H1 (cell line): ENCODE data around the gene NGEF. TPM values are rescaled to one million over a fixed set of nuclear protein-coding genes. Genes with fewer than 3 reads are reported as not detected.

Experiments used
- CTCF ChIA-PET: fragments of 300-600 bp; sonication (Branson Sonifier 250); formaldehyde crosslinking; loops from one replicate; lab custom pipeline; 2021; ENCODE audit not compliant: partially characterized antibody; lab: Charles Lee
- POLR2A ChIA-PET: fragments of 300-600 bp; sonication (Branson Sonifier 250); formaldehyde crosslinking; loops from one replicate; lab custom pipeline; 2021; ENCODE audit warnings: inconsistent platforms; ENCODE audit not compliant: partially characterized antibody; lab: Charles Lee
- DNase-seq, 2 experiments: peaks; one replicate each; pipeline versions ENCODE4 v3.0.0 to v3.0.0-alpha.2; 2010 to 2022; ENCODE audit warnings: low spot score in 2 of 2, low read depth in 1 of 2, mixed read lengths in 1 of 2
- FAIRE-seq: peaks from 2 replicates; lab custom pipeline; 2011; peaks lifted over from hg19 to GRCh38; lab: Jason Lieb, UNC
- H2AFZ ChIP-seq: 2 replicates; pipeline ENCODE4 v1.8.1; 2012; ENCODE audit warnings: low read length, inconsistent platforms
- H2AK5ac ChIP-seq: 2 replicates; pipeline ENCODE4 v1.6.1; 2013; ENCODE audit warnings: low read depth, low read length
- H2BK120ac ChIP-seq: replicated peaks from 2 replicates; pipeline ENCODE3; 2013; ENCODE audit warnings: low read depth, low read length, inconsistent platforms
- H2BK12ac ChIP-seq: 2 replicates; pipeline ENCODE4 v1.6.1; 2013; ENCODE audit warnings: low read depth, low read length
- H2BK15ac ChIP-seq: 2 replicates; pipeline ENCODE4 v1.6.1; 2013; ENCODE audit warnings: low read length
- H2BK20ac ChIP-seq: 2 replicates; pipeline ENCODE4 v1.6.1; 2013; ENCODE audit warnings: low read length
- H2BK5ac ChIP-seq: 2 replicates; pipeline ENCODE4 v1.6.1; 2013; ENCODE audit warnings: low read depth, low read length
- H3K14ac ChIP-seq: 2 replicates; pipeline ENCODE4 v1.6.1; 2013; ENCODE audit warnings: inconsistent platforms; ENCODE audit not compliant: insufficient read length
- H3K18ac ChIP-seq: 2 replicates; pipeline ENCODE4 v1.6.1; 2013; ENCODE audit warnings: low read length; ENCODE audit errors: extremely low read depth
- H3K23ac ChIP-seq: 2 replicates; pipeline ENCODE4 v1.6.1; 2013; ENCODE audit warnings: inconsistent platforms; ENCODE audit not compliant: insufficient read length
- H3K23me2 ChIP-seq: 2 replicates; pipeline ENCODE4 v1.6.1; 2013; ENCODE audit warnings: low read depth, low read length
- H3K27ac ChIP-seq: 2 replicates; pipeline ENCODE4 v1.6.1; 2011; ENCODE audit warnings: low read depth, low read length, inconsistent platforms
- H3K27me3 ChIP-seq, 4 experiments: replicated peaks in 1 of 4; 1 replicate in 1 of 4; 2 replicates in 3 of 4; pipeline versions ENCODE4 v1.6.1 to v1.8.1; 2011 to 2013; ENCODE audit warnings: low read length in 3 of 4, mild to moderate bottlenecking in 3 of 4, inconsistent platforms in 2 of 4, mixed read lengths in 2 of 4, moderate library complexity in 1 of 4; ENCODE audit not compliant: control insufficient read depth in 3 of 4, insufficient read depth in 3 of 4; ENCODE audit errors: extremely low read depth in 1 of 4
- H3K36me3 ChIP-seq, 4 experiments: 2 replicates each; pipeline versions ENCODE4 v1.6.1 to v1.8.1; 2011 to 2013; ENCODE audit warnings: mild to moderate bottlenecking in 4 of 4, low read length in 3 of 4, moderate library complexity in 2 of 4, control low read depth in 1 of 4, inconsistent platforms in 1 of 4; ENCODE audit not compliant: insufficient read depth in 4 of 4, control insufficient read depth in 2 of 4
- H3K4ac ChIP-seq: replicated peaks from 2 replicates; pipeline ENCODE3; 2013; ENCODE audit warnings: low read length, low read depth, mixed read lengths, inconsistent platforms; ENCODE audit not compliant: insufficient read length
- H3K4me1 ChIP-seq, 4 experiments: replicated peaks in 1 of 4; 1 replicate in 1 of 4; 2 replicates in 3 of 4; pipeline versions ENCODE4 v1.6.1 to v1.8.1; 2011 to 2013; ENCODE audit warnings: low read length in 3 of 4, inconsistent platforms in 2 of 4, mixed read lengths in 1 of 4; ENCODE audit not compliant: insufficient read depth in 4 of 4, control insufficient read depth in 3 of 4
- H3K4me2 ChIP-seq, 2 experiments: 2 replicates each; pipeline versions ENCODE4 v1.6.1 to v1.8.1; 2011 to 2013; ENCODE audit warnings: low read depth in 2 of 2, low read length in 2 of 2, control low read depth in 1 of 2, inconsistent platforms in 1 of 2, mild to moderate bottlenecking in 1 of 2; ENCODE audit not compliant: insufficient read depth in 1 of 2
- H3K4me3 ChIP-seq, 4 experiments: fragments of 200-600, 300-600 bp in 1 of 4; sonication (generic), shearing (Covaris generic), sonication (Bioruptor Twin) in 1 of 4; 2 replicates each; pipeline versions ENCODE4 v1.5.1 to v1.8.1; 2011 to 2016; ENCODE audit warnings: low read length in 4 of 4, low read depth in 3 of 4, control low read depth in 2 of 4, inconsistent platforms in 2 of 4, mild to moderate bottlenecking in 2 of 4, mixed read lengths in 1 of 4, moderate library complexity in 1 of 4; ENCODE audit not compliant: insufficient read depth in 2 of 4; ENCODE audit errors: extremely low read depth in 1 of 4
- H3K56ac ChIP-seq: replicated peaks from 2 replicates; pipeline ENCODE3; 2013; ENCODE audit warnings: low read depth, mild to moderate bottlenecking, mixed read lengths, low read length, inconsistent platforms; ENCODE audit not compliant: insufficient read length
- H3K79me1 ChIP-seq: 2 replicates; pipeline ENCODE4 v1.6.1; 2013; ENCODE audit warnings: low read depth, low read length, control low read depth
- H3K79me2 ChIP-seq, 2 experiments: 2 replicates each; pipeline versions ENCODE4 v1.6.1 to v1.8.1; 2012 to 2013; ENCODE audit warnings: low read length in 2 of 2, mild to moderate bottlenecking in 2 of 2, inconsistent platforms in 1 of 2; ENCODE audit not compliant: insufficient read depth in 2 of 2, control insufficient read depth in 1 of 2
- H3K9ac ChIP-seq, 4 experiments: replicated peaks in 1 of 4; 1 replicate in 1 of 4; 2 replicates in 3 of 4; pipeline versions ENCODE4 v1.6.1 to v1.8.1; 2011 to 2013; ENCODE audit warnings: low read depth in 3 of 4, low read length in 3 of 4, control low read depth in 2 of 4, mild to moderate bottlenecking in 2 of 4, moderate library complexity in 2 of 4, inconsistent platforms in 1 of 4; ENCODE audit errors: extremely low read depth in 1 of 4
- H3K9me3 ChIP-seq, 2 experiments: 2 replicates each; pipeline versions ENCODE4 v1.6.1 to v1.8.1; 2012 to 2013; ENCODE audit warnings: mild to moderate bottlenecking in 2 of 2, moderate library complexity in 2 of 2, control low read depth in 1 of 2, inconsistent platforms in 1 of 2, low read depth in 1 of 2, low read length in 1 of 2, mixed read lengths in 1 of 2; ENCODE audit not compliant: insufficient read depth in 2 of 2
- H4K20me1 ChIP-seq, 2 experiments: replicated peaks in 1 of 2; 2 replicates each; pipeline versions ENCODE3 to v1.8.1; 2011 to 2013; ENCODE audit warnings: inconsistent platforms in 2 of 2, low read length in 2 of 2, mild to moderate bottlenecking in 1 of 2; ENCODE audit not compliant: insufficient read depth in 2 of 2, control insufficient read depth in 1 of 2
- H4K5ac ChIP-seq: 2 replicates; pipeline ENCODE4 v1.6.1; 2013; ENCODE audit warnings: low read length, low read depth, mixed read lengths, inconsistent platforms; ENCODE audit not compliant: insufficient read length
- H4K8ac ChIP-seq: 2 replicates; pipeline ENCODE4 v1.8.0; 2013; ENCODE audit warnings: mild to moderate bottlenecking, moderate library complexity, low read length, inconsistent platforms; ENCODE audit not compliant: insufficient read depth; ENCODE audit errors: extremely low read depth
- H4K91ac ChIP-seq: replicated peaks from 2 replicates; pipeline ENCODE3; 2013; ENCODE audit warnings: low read length, mixed read lengths, inconsistent platforms; ENCODE audit not compliant: insufficient read length
- RBBP5 ChIP-seq: IDR thresholded peaks from 2 replicates; pipeline ENCODE4 v1.7.1; 2012; ENCODE audit warnings: low read depth, mild to moderate bottlenecking, inconsistent platforms, low read length, moderate library complexity, borderline replicate concordance
- RFX5 ChIP-seq: IDR thresholded peaks from 2 replicates; pipeline ENCODE4 v1.6.1; 2011; ENCODE audit warnings: low read depth, low read length, improper control_type of control experiment, borderline replicate concordance
- SP2 ChIP-seq: IDR thresholded peaks from 2 replicates; pipeline ENCODE4 v1.6.1; 2012; ENCODE audit warnings: mild to moderate bottlenecking, low read length, inconsistent platforms
- SUZ12 ChIP-seq: fragments of 200-600 bp; sonication (generic); IDR thresholded peaks from 2 replicates; pipeline ENCODE4 v1.6.1; 2012; ENCODE audit warnings: mild to moderate bottlenecking, inconsistent platforms, low read length, moderate library complexity, mixed read lengths
- TEAD4 ChIP-seq: IDR thresholded peaks from 2 replicates; pipeline ENCODE4 v1.6.1; 2012; ENCODE audit warnings: low read depth, low read length, inconsistent platforms, mixed read lengths
- USF2 ChIP-seq: IDR thresholded peaks from 2 replicates; pipeline ENCODE4 v1.6.1; 2011; ENCODE audit warnings: low read length, improper control_type of control experiment
- WGBS, 2 experiments: shearing (Covaris generic) in 1 of 2; methylation state at CpG; one replicate each; pipeline versions ENCODE4 v1.1.6 to v1.1.7; 2013 to 2015; ENCODE audit warnings: low lambda C conversion rate in 2 of 2, mixed read lengths in 2 of 2, inconsistent platforms in 1 of 2, low coverage in 1 of 2, missing lambda C conversion rate in 1 of 2; ENCODE audit not compliant: insufficient replicate concordance in 2 of 2, insufficient coverage in 1 of 2, insufficient read length in 1 of 2; ENCODE audit errors: extremely low coverage in 1 of 2, missing lambda C conversion rate in 1 of 2; 5-methylcytosine and 5-hydroxymethylcytosine counted together
- polyA plus RNA-seq, 7 experiments: library from polyadenylated mRNA; depleted of rRNA in 3 of 7; stranded (reverse) in 5 of 7; unstranded in 2 of 7; fragments of >200 nt in 5 of 7; fragments of 200-250 nt in 2 of 7; gene quantifications; 1 replicate in 5 of 7; 2 replicates in 1 of 7; 4 replicates in 1 of 7; pipeline versions ENCODE4 v1.2.1 to v1.2.3, GENCODE V29; 2011 to 2013; ENCODE audit warnings: missing spikeins in 2 of 7, mixed read lengths in 2 of 7
- total RNA-seq: library from RNA; stranded (reverse); fragmentation: NEBNext Ultra II Directional; extraction: Animal tissue kit (Norgen Biotek cat#: 25700); gene quantifications from 2 replicates; pipeline ENCODE4 v1.2.1, GENCODE V29; 2021

The NGEF gene
- total and polyA plus RNA-seq, 2 of the 8 experiments (the other 6 are each of a cell fraction or from before 2014, with no cell fraction given), result 2.7 to 3.2 TPM

- H2BK20ac ChIP-seq, result no peak overlapping the region
- FAIRE-seq (no peak), DNase-seq (no peak)
- no peaks in the 10 kb centered on the region for H3K9me3 ChIP-seq
- 92% methylated on average over 19 of the region's 19 CpGs; no CpG with 5 or more reads in 1 of the 2 experiments for WGBS, 2 experiments
- H3K23me2 ChIP-seq, result peaks cover 10% of the 10 kb centered on the region; the same call in 1 of the 2 replicates
- CTCF ChIA-PET, result interaction anchor here (0.5 to 1.7 kb wide), 5 partner anchors 11 to 133 kb away, joined by 3 to 4 read pairs (median 3); no protein-coding TSS in a partner anchor
- peaks cover 0 to 2% of the 10 kb centered on the region in 2 experiments for H4K20me1 ChIP-seq
- POLR2A ChIA-PET, result no interaction called here
- H3K14ac ChIP-seq, result no peak overlapping the region
- no peak overlapping the region for H3K4ac ChIP-seq
- H4K91ac ChIP-seq, result no peak overlapping the region
- H2BK120ac ChIP-seq, result no peak overlapping the region
- no peak overlapping the region for H3K56ac ChIP-seq
- no peak overlapping the region for H2BK12ac ChIP-seq
- H3K4me2 ChIP-seq, result no peak overlapping the region
- no peak overlapping the region for H3K18ac ChIP-seq
- H3K27ac ChIP-seq, result no peak overlapping the region
- H2AK5ac ChIP-seq, result no peak overlapping the region
- H2AFZ ChIP-seq, result no peak overlapping the region
- H4K5ac ChIP-seq, result no peak overlapping the region
- no peak overlapping the region; the same call in 1 of the 2 replicates for H4K8ac ChIP-seq
- TF ChIP-seq SP2 (no peak), RFX5 (no peak), SUZ12 (no peak), TEAD4 (no peak), RBBP5 (no peak), USF2 (no peak)
- H3K23ac ChIP-seq, result no peak overlapping the region
- no peak overlapping the region for H3K9ac ChIP-seq
- H3K27me3 ChIP-seq, result no peaks in the 10 kb centered on the region
- no peaks in the 10 kb centered on the region for H3K79me1 ChIP-seq
- no peaks in the 10 kb centered on the region for H3K79me2 ChIP-seq
- no peak overlapping the region for H2BK5ac ChIP-seq
- H3K4me1 ChIP-seq, result peaks cover 0 to 16% (median 9%) of the 10 kb centered on the region in 4 experiments; a peak in 6 of 7 replicates
- no peak overlapping the region for H3K4me3 ChIP-seq
- H2BK15ac ChIP-seq, result no peak overlapping the region
- H3K36me3 ChIP-seq, result no peaks in the 10 kb centered on the region
Measured at GRCh38 chr2:232894746-232895145, 118.3 kb downstream of the NGEF start.
